Neutrophil (primary cell): ENCODE data around the gene LRRN3.

ENCODE experiments used
- H3K27ac ChIP-seq: fragments of 200-600 bp; sonication (generic); 2 replicates; pipeline ENCODE4 v1.5.1; 2016; ENCODE audit warnings: mild to moderate bottlenecking, moderate library complexity
- H3K27me3 ChIP-seq: fragments of 200-600 bp; sonication (generic); 2 replicates; pipeline ENCODE4 v1.6.0; 2016; ENCODE audit warnings: mild to moderate bottlenecking
- H3K36me3 ChIP-seq: fragments of 200-600 bp; sonication (generic); 2 replicates; pipeline ENCODE4 v1.5.1; 2017
- H3K4me1 ChIP-seq, 2 experiments: fragments of 200-600 bp in 1 of 2; sonication (generic) in 1 of 2; 1 replicate in 1 of 2; 2 replicates in 1 of 2; pipeline versions ENCODE4 v1.5.1 to v1.6.1; 2013 to 2016; ENCODE audit warnings: low read depth in 1 of 2, low read length in 1 of 2, mild to moderate bottlenecking in 1 of 2, moderate library complexity in 1 of 2; ENCODE audit not compliant: control insufficient read depth in 1 of 2, insufficient read depth in 1 of 2
- H3K4me3 ChIP-seq, 2 experiments: fragments of 200-600 bp in 1 of 2; sonication (generic) in 1 of 2; 1 replicate in 1 of 2; 2 replicates in 1 of 2; pipeline ENCODE4 v1.5.1; 2013 to 2016; ENCODE audit warnings: low read depth in 1 of 2, low read length in 1 of 2, mild to moderate bottlenecking in 1 of 2, moderate library complexity in 1 of 2
- H3K9me3 ChIP-seq: fragments of 200-600 bp; sonication (generic); 2 replicates; pipeline ENCODE4 v1.5.1; 2016
- CTCF ChIP-seq: fragments of 200-600 bp; sonication (generic); IDR thresholded peaks from 2 replicates; pipeline ENCODE4 v1.5.1; 2016; ENCODE audit warnings: antibody characterized with exemption

The LRRN3 gene

DNA sequence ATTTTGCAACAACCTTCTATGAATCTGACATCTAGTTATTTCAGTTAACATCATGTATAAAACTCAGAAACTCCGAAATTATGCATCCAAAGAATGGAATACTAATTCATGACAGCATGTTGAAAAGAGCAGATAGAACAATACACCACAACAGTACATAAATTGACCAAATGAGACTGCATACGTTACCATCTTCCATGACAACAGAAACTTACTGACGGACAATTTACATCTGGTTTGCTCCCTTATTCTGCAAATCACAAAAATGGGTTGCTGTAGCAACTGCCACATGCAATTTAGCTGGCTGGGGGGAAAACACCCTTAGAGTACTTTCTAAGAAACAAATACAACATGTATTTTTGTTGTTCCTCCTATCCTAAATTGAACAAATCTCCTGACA lies 14.3 kb downstream of the LRRN3 start:
- no peak for TF ChIP-seq CTCF
- H3K9me3 ChIP-seq, result no peaks in the 10 kb centered on the region
- H3K27ac ChIP-seq, result no peak overlapping the region
- H3K4me3 ChIP-seq, result no peak overlapping the region
- H3K4me1 ChIP-seq, result no peaks in the 10 kb centered on the region
- H3K36me3 ChIP-seq, result no peaks in the 10 kb centered on the region
- no peaks in the 10 kb centered on the region for H3K27me3 ChIP-seq

- H3K27ac ChIP-seq, result no peak overlapping the region
- no peak for TF ChIP-seq CTCF
- H3K4me1 ChIP-seq, result no peaks in the 10 kb centered on the region
- H3K36me3 ChIP-seq, result no peaks in the 10 kb centered on the region
- H3K4me3 ChIP-seq, result no peak overlapping the region
- no peaks in the 10 kb centered on the region for H3K27me3 ChIP-seq
- no peaks in the 10 kb centered on the region for H3K9me3 ChIP-seq
Observed at GRCh38 chr7:111107579-111107978, 16.7 kb downstream of the LRRN3 start.

DNA sequence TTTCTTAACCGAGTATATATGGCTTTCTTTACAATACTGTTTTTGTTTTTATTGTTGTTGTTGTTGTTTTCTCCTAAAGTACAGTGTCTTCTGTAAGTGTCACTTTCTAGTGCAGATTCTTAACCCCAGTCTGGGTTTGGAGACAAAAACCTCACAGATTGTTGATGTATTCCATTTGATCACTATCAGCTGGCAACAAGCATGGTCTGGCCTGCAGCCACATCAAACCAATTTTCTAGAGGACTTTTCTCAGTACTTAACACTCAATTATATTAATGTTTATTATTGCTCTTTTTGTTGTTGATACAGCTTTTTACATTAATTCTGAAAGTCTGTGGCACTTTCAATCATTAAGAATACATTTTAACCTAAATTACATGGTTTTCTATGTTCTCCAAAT lies 17.1 kb downstream of the LRRN3 start:
- no peak for TF ChIP-seq CTCF
- H3K27ac ChIP-seq, result no peak overlapping the region
- H3K36me3 ChIP-seq, result no peaks in the 10 kb centered on the region
- H3K27me3 ChIP-seq, result no peaks in the 10 kb centered on the region
- no peaks in the 10 kb centered on the region for H3K4me1 ChIP-seq
- no peaks in the 10 kb centered on the region for H3K9me3 ChIP-seq
- H3K4me3 ChIP-seq, result no peak overlapping the region

GRCh38 chr7:111108496-111108895 lies 17.6 kb downstream of the LRRN3 start:
- H3K4me1 ChIP-seq, result no peaks in the 10 kb centered on the region
- no peaks in the 10 kb centered on the region for H3K36me3 ChIP-seq
- H3K4me3 ChIP-seq, result no peak overlapping the region
- no peaks in the 10 kb centered on the region for H3K9me3 ChIP-seq
- H3K27ac ChIP-seq, result no peak overlapping the region
- no peaks in the 10 kb centered on the region for H3K27me3 ChIP-seq
- no peak for TF ChIP-seq CTCF

DNA sequence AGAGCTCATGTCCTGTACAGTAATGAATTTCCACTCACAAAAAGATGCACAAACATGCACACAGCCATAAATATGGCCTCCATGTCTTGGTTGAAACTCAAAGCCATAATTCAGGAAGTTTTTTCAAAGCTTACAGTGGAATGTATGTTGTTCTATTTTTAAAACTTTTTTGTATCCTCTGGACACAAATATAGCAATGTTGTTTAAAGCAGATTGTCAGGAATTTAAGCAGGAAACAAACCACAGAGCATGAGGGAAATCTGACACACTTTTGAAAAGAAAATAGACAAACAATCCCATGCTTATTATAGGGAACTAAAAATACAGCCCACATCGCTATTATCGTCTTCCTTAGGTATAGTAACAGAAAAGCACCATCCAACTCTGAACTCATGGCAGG lies 21.5 kb downstream of the LRRN3 start:
- no peak overlapping the region for H3K4me3 ChIP-seq
- TF ChIP-seq CTCF, result no peak
- no peaks in the 10 kb centered on the region for H3K9me3 ChIP-seq
- H3K27me3 ChIP-seq, result no peaks in the 10 kb centered on the region
- no peaks in the 10 kb centered on the region for H3K4me1 ChIP-seq
- no peak overlapping the region for H3K27ac ChIP-seq
- H3K36me3 ChIP-seq, result no peaks in the 10 kb centered on the region
